SU-DHL-6 (cell line): ENCODE data around the gene PSKH1.

Experiments used
- CTCF ChIP-seq: fragments of 200-600 bp; sonication (generic); IDR thresholded peaks from one replicate; pipeline ENCODE4 v1.5.1; 2017; ENCODE audit warnings: antibody characterized with exemption, mild to moderate bottlenecking, low read length, moderate library complexity; ENCODE audit not compliant: insufficient read depth, poor library complexity, severe bottlenecking
- EZH2phosphoT487 ChIP-seq: fragments of 200-600 bp; sonication (generic), shearing (Covaris generic); conservative IDR thresholded peaks from 2 replicates; pipeline ENCODE4 v1.6.1; 2018; ENCODE audit warnings: mild to moderate bottlenecking, antibody characterized with exemption, low read length, moderate library complexity, mixed read lengths

- no peak for TF ChIP-seq CTCF
- TF ChIP-seq EZH2phosphoT487 = no peak
These were observed 21.8 kb upstream of the PSKH1 start for GRCh38 chr16:67871256-67871655.
